ENCODE data around the gene SYNGR2.
A peak's percentile ranks its signal among the peaks of the same experiment; 100 is the strongest.

The SYNGR2 gene

DNA sequence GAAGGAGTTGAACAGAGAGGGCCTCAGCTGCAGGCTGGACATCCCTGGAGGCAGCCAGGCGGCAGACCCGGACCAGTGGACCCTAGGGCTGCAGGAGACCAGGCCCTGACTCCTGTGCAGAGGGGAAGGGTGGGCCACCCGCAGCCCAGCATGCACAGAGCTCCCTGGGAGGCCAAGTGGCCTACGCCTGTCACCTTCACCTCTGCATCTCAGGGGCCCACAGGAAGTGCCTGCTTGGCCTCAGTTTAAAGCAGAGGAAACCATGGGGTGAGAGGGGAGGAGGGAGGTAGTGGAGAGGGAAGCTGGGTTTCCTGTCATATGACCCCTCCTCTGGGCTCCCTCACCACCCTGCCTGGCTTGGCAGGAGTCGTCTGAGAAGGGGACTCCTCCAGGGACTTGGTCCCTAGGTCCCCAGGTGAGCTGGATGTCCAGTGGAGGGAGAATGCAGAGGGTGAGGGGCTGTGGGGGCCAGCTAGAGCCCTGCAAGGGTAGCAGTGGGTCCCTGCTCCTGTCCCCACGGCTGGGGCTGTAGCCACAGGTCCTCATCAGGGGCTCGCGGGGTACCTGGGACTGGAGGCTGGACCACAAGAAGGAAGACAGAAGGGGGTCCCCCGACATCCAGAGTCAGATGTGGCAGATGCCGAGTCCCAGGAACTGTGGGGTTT, 37.8 kb upstream of the SYNGR2 start, which contains the start of gene TMC8:
TSS of gene TMC8 (plus strand) at position 335 of the 665 bp plus-strand sequence. CDS start 818 bp downstream, outside the sequence.
- TF ChIP-seq, protein P1, sequence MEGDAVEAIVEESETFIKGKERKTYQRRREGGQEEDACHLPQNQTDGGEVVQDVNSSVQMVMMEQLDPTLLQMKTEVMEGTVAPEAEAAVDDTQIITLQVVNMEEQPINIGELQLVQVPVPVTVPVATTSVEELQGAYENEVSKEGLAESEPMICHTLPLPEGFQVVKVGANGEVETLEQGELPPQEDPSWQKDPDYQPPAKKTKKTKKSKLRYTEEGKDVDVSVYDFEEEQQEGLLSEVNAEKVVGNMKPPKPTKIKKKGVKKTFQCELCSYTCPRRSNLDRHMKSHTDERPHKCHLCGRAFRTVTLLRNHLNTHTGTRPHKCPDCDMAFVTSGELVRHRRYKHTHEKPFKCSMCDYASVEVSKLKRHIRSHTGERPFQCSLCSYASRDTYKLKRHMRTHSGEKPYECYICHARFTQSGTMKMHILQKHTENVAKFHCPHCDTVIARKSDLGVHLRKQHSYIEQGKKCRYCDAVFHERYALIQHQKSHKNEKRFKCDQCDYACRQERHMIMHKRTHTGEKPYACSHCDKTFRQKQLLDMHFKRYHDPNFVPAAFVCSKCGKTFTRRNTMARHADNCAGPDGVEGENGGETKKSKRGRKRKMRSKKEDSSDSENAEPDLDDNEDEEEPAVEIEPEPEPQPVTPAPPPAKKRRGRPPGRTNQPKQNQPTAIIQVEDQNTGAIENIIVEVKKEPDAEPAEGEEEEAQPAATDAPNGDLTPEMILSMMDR (IDR thresholded peaks at IDR 0.05; ENCODE audit: insufficient read depth, low read depth, low read length, missing control alignments): no peak
- DNase-seq (ENCODE audit: low read depth): peak; percentile 91
- H3K4me3 ChIP-seq (ENCODE audit: low read depth, low read length): peak within 1 kb of the TSS; percentile 87

DNA sequence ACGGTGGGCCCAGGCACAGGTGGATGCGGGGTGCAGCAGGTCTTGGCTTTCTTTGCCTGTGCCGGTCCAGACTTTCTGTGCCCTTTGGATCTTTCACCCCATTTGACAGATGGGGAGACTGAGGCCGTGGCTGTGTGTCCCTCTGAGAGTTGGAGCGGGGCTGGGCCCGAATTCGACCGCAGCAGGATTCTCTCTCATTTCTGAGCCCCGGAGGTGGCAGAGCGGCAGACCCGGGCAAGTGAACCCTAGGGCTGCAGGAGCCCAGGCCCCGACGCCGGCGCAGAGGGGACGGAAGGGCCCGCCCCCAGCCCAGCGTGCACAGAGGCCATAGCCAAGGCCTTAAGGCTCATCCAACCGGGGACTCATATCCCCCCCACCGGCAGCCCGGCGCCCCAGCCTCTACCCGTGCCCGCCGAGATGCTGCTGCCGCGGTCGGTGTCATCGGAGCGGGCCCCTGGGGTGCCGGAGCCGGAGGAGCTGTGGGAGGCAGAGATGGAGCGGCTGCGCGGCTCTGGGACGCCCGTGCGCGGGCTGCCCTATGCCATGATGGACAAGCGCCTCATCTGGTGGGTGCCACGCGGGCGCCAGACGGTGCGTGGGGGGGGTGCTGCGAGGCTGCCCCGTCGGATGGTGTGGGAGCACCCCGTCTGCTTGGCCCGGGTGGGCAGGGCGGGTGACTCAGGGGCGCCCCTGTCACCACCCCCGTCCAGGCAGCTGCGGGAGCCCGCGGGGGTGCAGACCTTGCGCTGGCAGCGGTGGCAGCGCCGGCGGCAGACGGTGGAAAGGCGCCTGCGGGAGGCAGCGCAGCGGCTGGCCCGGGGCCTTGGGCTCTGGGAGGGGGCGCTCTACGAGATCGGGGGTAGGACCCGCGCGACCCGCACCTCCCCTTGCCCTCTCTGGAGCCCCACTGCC, 37.0 kb upstream of the SYNGR2 start:
- TF ChIP-seq, protein P1 (IDR thresholded peaks at IDR 0.05; ENCODE audit: insufficient read depth, low read depth, low read length, missing control alignments): no peak
- DNase-seq (ENCODE audit: low read depth): peak; percentile 59
- peak overlapping the region; percentile 87 for H3K4me3 ChIP-seq (ENCODE audit: low read depth, low read length)

DNA sequence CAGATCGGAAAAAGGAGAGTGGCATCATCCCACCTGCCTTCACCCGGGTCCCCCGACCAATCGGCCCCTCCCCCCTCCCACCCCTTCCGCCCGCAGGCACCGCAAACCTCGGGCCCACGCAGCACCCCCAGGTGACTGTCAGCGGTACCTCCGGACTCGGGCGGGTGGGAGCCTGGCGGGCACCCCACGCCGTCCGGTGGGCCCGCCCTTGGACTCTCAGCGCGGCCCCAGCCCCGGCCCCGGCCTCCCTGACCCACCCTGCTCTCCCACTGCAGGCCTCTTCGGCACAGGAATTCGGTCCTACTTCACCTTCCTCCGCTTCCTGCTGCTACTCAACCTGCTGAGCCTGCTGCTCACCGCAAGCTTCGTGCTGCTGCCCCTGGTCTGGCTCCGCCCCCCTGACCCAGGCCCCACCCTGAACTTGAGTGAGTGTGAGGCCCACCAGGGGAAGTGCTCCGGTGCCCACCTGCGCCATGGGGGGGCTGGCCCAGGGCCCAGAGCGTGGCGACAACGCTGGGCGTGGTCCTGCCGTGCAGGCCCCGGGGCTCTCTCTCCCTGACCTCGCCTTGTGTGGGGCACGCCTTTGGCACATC, 36.2 kb upstream of the SYNGR2 start:
- peak overlapping the region; percentile 87 for H3K4me3 ChIP-seq (ENCODE audit: low read depth, low read length)
- TF ChIP-seq, protein P1 (IDR thresholded peaks at IDR 0.05; ENCODE audit: insufficient read depth, low read depth, low read length, missing control alignments): no peak
- DNase-seq (ENCODE audit: low read depth): peak; percentile 87

DNA sequence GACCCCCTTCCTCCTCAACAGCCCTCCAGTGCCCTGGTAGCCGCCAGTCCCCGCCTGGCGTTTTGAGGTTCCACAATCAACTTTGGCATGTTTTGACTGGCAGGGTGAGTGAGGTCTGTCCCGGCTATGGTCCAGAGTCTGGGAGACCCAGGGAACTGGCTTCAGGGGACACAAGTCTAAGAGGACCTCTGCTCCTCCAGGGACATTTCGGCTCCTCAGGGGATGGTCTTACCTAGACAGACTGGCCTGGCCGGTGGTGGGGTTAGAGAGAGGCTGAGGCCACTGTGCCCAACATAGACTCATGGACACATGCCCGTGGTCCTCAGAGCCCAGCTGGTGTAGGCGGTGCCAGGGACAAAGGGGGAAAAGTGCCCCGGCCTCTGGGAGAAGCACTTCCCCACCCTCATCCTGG, 35.6 kb upstream of the SYNGR2 start:
- H3K4me3 ChIP-seq (ENCODE audit: low read depth, low read length): peak overlapping the region; percentile 87
- DNase-seq (ENCODE audit: low read depth): no peak
- TF ChIP-seq, protein P1 (IDR thresholded peaks at IDR 0.05; ENCODE audit: insufficient read depth, low read depth, low read length, missing control alignments): no peak

DNA sequence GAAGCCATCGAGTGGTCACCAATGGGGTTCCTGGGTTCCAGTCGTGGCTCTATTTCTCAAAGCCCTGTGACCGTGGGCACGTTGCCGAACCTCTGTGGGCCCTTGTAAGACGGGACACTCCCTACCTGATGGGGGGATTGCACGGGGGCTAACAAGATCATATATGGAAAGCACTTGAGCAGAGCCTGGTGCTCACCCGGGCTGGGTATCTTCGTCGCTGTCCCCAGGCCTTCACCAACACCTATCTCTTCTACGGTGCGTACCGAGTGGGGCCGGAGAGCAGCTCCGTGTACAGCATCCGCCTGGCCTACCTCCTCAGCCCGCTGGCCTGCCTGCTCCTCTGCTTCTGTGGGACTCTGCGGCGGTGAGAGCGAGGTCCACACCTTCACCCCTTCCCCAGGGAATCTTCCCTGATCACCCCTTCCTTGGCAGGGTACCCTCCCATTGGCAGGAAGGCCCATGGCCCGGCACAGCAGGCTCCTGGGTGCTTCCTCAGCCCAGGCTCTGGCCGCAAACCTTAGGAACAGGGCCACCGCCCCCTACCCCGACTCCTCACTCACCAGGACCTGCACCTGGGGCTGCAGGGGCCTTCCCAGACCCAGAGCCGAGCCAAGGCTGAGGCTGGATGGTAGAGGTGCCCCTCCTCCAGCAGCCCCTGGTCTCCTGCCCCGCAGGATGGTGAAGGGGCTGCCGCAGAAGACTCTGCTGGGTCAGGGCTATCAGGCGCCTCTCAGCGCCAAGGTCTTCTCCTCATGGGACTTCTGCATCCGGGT, 35.0 kb upstream of the SYNGR2 start:
- peak overlapping the region; percentile 87 for H3K4me3 ChIP-seq (ENCODE audit: low read depth, low read length)
- no peak for DNase-seq (ENCODE audit: low read depth)
- TF ChIP-seq, protein P1 (IDR thresholded peaks at IDR 0.05; ENCODE audit: insufficient read depth, low read depth, low read length, missing control alignments): no peak

All from GM12865 (cell line).